KMS-11 (cell line): Measurements from ENCODE around the gene RAB3A.
"Not testable (repeated sequence)": the region's sequence is repeated elsewhere in the genome, so short reads cannot be mapped to it uniquely, and the experiment has no call there.

Source experiments
- H2AFZ ChIP-seq: fragments of 200-600 bp; sonication (generic); 2 replicates; pipeline ENCODE4 v1.6.1; 2016; ENCODE audit warnings: antibody characterized with exemption, mixed run types, low read depth
- H3K27ac ChIP-seq: fragments of 200-600 bp; sonication (generic); 2 replicates; pipeline ENCODE4 v1.6.1; 2016; ENCODE audit warnings: mild to moderate bottlenecking, mixed run types
- H3K27me3 ChIP-seq: fragments of 200-600 bp; sonication (generic); 2 replicates; pipeline ENCODE4 v1.6.1; 2017; ENCODE audit warnings: mild to moderate bottlenecking, low read depth, mixed run types, moderate library complexity; ENCODE audit not compliant: insufficient read depth
- H3K36me3 ChIP-seq: fragments of 200-600 bp; sonication (generic); 2 replicates; pipeline ENCODE4 v1.6.1; 2017; ENCODE audit warnings: mild to moderate bottlenecking, mixed run types; ENCODE audit not compliant: insufficient read depth
- H3K4me1 ChIP-seq: fragments of 200-600 bp; sonication (generic); 2 replicates; pipeline ENCODE4 v1.6.1; 2016; ENCODE audit warnings: mild to moderate bottlenecking, low read depth, mixed run types; ENCODE audit not compliant: poor library complexity, severe bottlenecking
- H3K4me2 ChIP-seq: fragments of 200-600 bp; sonication (generic); 2 replicates; pipeline ENCODE4 v1.7.0; 2016; ENCODE audit warnings: mild to moderate bottlenecking, mixed run types
- H3K4me3 ChIP-seq: fragments of 200-600 bp; sonication (generic); IDR thresholded peaks from 2 replicates; pipeline ENCODE4 v1.6.1; 2017; ENCODE audit warnings: low read depth, low read length, mixed read lengths; ENCODE audit not compliant: insufficient read depth
- H3K79me2 ChIP-seq: fragments of 200-600 bp; sonication (generic); 2 replicates; pipeline ENCODE4 v1.6.1; 2016; ENCODE audit warnings: low read depth, mixed run types; ENCODE audit not compliant: insufficient read depth
- H3K9ac ChIP-seq: fragments of 200-600 bp; sonication (generic); 2 replicates; pipeline ENCODE4 v1.6.1; 2016; ENCODE audit warnings: mild to moderate bottlenecking, mixed run types
- H4K20me1 ChIP-seq: fragments of 200-600 bp; sonication (generic); 2 replicates; pipeline ENCODE4 v1.6.1; 2016; ENCODE audit warnings: mild to moderate bottlenecking, mixed run types; ENCODE audit not compliant: insufficient read depth
- CTCF ChIP-seq: fragments of 200-600 bp; sonication (generic); conservative IDR thresholded peaks from 2 replicates; pipeline ENCODE4 v1.6.1; 2017; ENCODE audit warnings: low read depth, mild to moderate bottlenecking, antibody characterized with exemption, low read length, moderate library complexity, mixed read lengths

Gene RAB3A

GRCh38 chr19:18161636-18162002 lies 42.2 kb downstream of the RAB3A start:
- Histone ChIP-seq H3K9ac (no peak overlapping the region), H3K36me3 (no peaks in the 10 kb centered on the region), H3K27me3 (no peaks in the 10 kb centered on the region)

GRCh38 chr19:18160971-18161635 lies 42.7 kb downstream of the RAB3A start:
- Histone ChIP-seq H2AFZ (peak overlapping the region; percentile 52; the same call in 1 of the 2 replicates), H3K27ac (no peak overlapping the region; the same call in 1 of the 2 replicates), H3K4me3 (no peak overlapping the region), H3K9ac (peak overlapping the region; percentile 53), H3K4me2 (peak overlapping the region; percentile 45; the same call in 1 of the 2 replicates), H3K79me2 (no peaks in the 10 kb centered on the region), H4K20me1 (no peaks in the 10 kb centered on the region), H3K36me3 (no peaks in the 10 kb centered on the region), H3K27me3 (no peaks in the 10 kb centered on the region), H3K4me1 (no peaks in the 10 kb centered on the region)
- TF ChIP-seq CTCF, result no peak

More at GRCh38 chr19:18161636-18162002, 42.2 kb downstream of the RAB3A start:
- Histone ChIP-seq H3K4me3 (no peak overlapping the region), H2AFZ (no peak overlapping the region), H3K4me1 (no peaks in the 10 kb centered on the region), H3K79me2 (no peaks in the 10 kb centered on the region), H4K20me1 (no peaks in the 10 kb centered on the region), H3K4me2 (no peak overlapping the region), H3K27ac (no peak overlapping the region)
- TF ChIP-seq CTCF, result no peak

- peak overlapping the region; percentile 45; the same call in 1 of the 2 replicates for H3K4me2 ChIP-seq
- no peaks in the 10 kb centered on the region for H3K79me2 ChIP-seq
- no peak for TF ChIP-seq CTCF
- peak overlapping the region; percentile 53; the same call in 1 of the 2 replicates for H3K9ac ChIP-seq
- peak overlapping the region; percentile 52; the same call in 1 of the 2 replicates for H2AFZ ChIP-seq
- no peaks in the 10 kb centered on the region for H3K27me3 ChIP-seq
- no peak overlapping the region for H3K27ac ChIP-seq
- no peaks in the 10 kb centered on the region for H3K4me1 ChIP-seq
- H3K36me3 ChIP-seq, result no peaks in the 10 kb centered on the region
- no peak overlapping the region for H3K4me3 ChIP-seq
- H4K20me1 ChIP-seq, result no peaks in the 10 kb centered on the region
Measured at GRCh38 chr19:18160493-18160970, 43.3 kb downstream of the RAB3A start.

- no peaks in the 10 kb centered on the region for H4K20me1 ChIP-seq
- H3K9ac ChIP-seq, result no peak overlapping the region
- H3K4me2 ChIP-seq, result no peak overlapping the region
- TF ChIP-seq CTCF, result no peak
- H3K36me3 ChIP-seq, result no peaks in the 10 kb centered on the region
- no peak overlapping the region for H3K4me3 ChIP-seq
- H3K27me3 ChIP-seq, result no peaks in the 10 kb centered on the region
- no peaks in the 10 kb centered on the region for H3K79me2 ChIP-seq
- H3K4me1 ChIP-seq, result no peaks in the 10 kb centered on the region
- no peak overlapping the region for H2AFZ ChIP-seq
- H3K27ac ChIP-seq, result no peak overlapping the region
Measured at GRCh38 chr19:18159810-18160209, 44.0 kb downstream of the RAB3A start.

- not testable (repeated sequence) for H3K4me1 ChIP-seq, H3K27ac ChIP-seq, H3K9ac ChIP-seq, H3K4me3 ChIP-seq, H3K36me3 ChIP-seq, H2AFZ ChIP-seq, H3K4me2 ChIP-seq, H4K20me1 ChIP-seq, H3K27me3 ChIP-seq, H3K79me2 ChIP-seq
Measured at GRCh38 chr19:18159059-18159616, 44.7 kb downstream of the RAB3A start.
